HG03064 (cell line): ENCODE measurements around the gene RNF26.
"Not testable (repeated sequence)": the region's sequence is repeated elsewhere in the genome, so short reads cannot be mapped to it uniquely, and the experiment has no call there.

Source experiments
- ATAC-seq: cut with Tn5 transposase; IDR thresholded peaks from one replicate; pipeline ENCODE4 v1.9.1; 2021; ENCODE audit warnings: low read depth; ENCODE audit not compliant: unreplicated experiment

RNF26 gene

DNA sequence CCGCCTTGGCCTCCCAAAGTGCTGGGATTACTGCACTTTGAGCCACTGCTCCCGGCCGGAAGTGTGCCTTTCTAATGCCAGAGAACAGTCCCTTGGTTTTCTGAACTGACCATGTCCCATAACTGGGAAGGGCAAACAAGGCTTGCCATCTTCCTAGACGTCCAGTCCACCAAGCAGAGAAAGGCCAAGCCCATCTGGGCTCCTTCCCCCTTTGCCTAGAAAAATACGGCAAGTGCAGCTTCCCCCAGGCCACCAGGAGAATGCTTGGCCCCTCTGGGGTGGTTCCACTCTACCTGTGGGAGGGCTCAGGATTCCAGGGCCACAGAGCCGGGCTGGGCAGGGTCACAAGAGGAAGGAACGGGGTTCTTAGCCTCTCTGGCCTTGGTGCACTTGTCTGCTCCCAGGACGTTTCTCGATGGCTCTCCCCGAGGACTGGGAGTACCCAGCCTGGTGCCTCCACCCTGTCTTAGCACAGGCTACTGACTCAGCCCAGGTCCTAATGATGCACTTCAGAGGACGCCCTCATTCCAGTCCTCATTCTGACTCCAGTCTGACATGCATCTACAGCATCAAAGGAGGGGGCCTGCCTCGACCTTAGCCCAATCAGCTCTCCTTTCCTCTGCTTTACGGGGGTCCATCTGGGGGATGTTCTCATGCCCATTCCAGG lies 46.0 kb downstream of the RNF26 start:
- no peak for ATAC-seq

- ATAC-seq, result no peak
These were observed 46.5 kb downstream of the RNF26 start for GRCh38 chr11:119380827-119381180.

DNA sequence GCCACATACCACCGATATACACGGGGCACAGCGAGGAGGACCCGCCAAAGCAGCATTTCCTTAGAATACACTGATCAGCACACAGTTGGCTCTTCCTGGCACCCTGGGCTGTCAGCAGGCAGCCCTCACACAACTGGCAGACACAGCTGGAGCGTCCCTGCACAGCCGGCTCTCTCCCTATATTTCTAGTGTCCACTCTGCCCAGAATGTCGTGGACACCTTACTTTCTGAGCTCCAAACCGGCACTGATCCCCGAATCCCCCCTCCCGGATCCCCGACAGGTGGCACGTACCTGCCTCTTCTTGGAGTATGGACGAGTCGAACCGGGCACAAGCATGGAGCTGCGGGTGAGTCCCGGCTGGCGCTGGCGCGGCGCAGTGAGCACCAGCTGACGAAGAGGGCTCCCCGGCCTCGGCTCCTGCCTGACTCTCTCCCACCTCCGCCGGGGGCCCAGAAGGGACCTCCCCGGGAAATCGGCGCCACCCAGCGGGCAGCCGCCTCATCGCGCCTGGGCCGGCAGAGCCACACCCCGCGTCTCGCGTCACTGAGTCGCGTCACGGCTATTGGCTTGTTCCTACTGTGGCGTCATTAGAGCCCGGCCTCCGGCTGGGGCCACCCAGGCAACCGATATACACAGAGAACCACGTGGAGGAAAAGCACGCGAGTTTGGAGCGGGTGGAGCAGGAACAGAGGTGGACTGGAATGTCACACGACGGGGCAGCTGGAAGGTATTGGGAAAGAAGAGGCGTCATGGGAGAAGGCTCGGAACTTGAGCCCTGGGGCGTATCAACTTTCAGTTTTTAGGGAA lies 47.1 kb downstream of the RNF26 start, which contains the start of gene USP2:
Gene USP2, minus strand, starts transcription at position 510 of the 808 bp plus-strand sequence. CDS start 8,210 bp downstream, outside the sequence.
- peak; percentile 94 for ATAC-seq

DNA sequence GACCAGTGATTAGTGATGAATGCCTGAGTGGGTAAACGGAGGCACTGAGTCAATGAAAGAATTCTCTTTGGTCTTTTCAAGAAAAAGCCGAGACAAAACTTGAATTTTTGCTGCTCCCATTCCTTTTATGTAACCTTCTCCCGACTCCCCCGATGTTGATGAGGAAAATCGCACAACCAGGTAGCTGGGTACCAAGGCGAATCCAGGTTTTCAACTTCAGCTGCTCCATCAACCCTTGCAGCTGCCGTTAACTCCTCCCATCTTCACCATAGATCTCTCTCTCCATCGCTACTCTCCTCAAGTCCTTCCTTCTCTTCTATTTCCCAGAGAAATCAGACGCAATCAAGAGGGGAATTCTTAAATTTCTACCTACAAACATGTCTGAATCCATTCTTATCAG lies 47.8 kb downstream of the RNF26 start:
- ATAC-seq, result no peak

GRCh38 chr11:119382513-119382912 lies 48.2 kb downstream of the RNF26 start:
- not testable (repeated sequence) for ATAC-seq

- no peak for ATAC-seq
These were observed 50.0 kb downstream of the RNF26 start for GRCh38 chr11:119384332-119384731.
